ENCODE measurements around the gene BLOC1S6.

GRCh38 chr15:45555934-45556608 lies 31.1 kb upstream of the BLOC1S6 start:
- TF ChIP-seq CTCF (IDR thresholded peaks at IDR 0.05) (no peak), NR3C1 (IDR thresholded peaks at IDR 0.05) (no peak)

Data from A549 (cell line).